Measurements from ENCODE around the gene NEDD8.

NEDD8 gene

GRCh38 chr14:24262821-24263733 lies 30.9 kb upstream of the NEDD8 start, which contains the start of gene TGM1:
Gene TGM1, minus strand, starts transcription at chr14:24263177. Its CDS starts 825 bp downstream, at chr14:24262352.
- no peak for DNase-seq

GRCh38 chr14:24261969-24262327 lies 29.8 kb upstream of the NEDD8 start:
- DNase-seq = no peak

- no peak for DNase-seq
These were observed 29.2 kb upstream of the NEDD8 start for GRCh38 chr14:24261256-24261968.

GRCh38 chr14:24260780-24261157 lies 28.6 kb upstream of the NEDD8 start:
- DNase-seq = no peak

- no peak for DNase-seq
These were observed 28.0 kb upstream of the NEDD8 start for GRCh38 chr14:24260026-24260779.

- DNase-seq = no peak
These were observed 27.3 kb upstream of the NEDD8 start for GRCh38 chr14:24259282-24260025.

GRCh38 chr14:24258548-24259265 lies 26.5 kb upstream of the NEDD8 start:
- no peak for DNase-seq

GRCh38 chr14:24258119-24258518 lies 26.0 kb upstream of the NEDD8 start:
- no peak for DNase-seq

GRCh38 chr14:24256960-24257359 lies 24.8 kb upstream of the NEDD8 start:
- DNase-seq = no peak

GRCh38 chr14:24255931-24256711 lies 24.0 kb upstream of the NEDD8 start:
- no peak for DNase-seq

GRCh38 chr14:24255438-24255837 lies 23.3 kb upstream of the NEDD8 start:
- DNase-seq = no peak

- DNase-seq = no peak
These were observed 22.6 kb upstream of the NEDD8 start for GRCh38 chr14:24254630-24255392.

GRCh38 chr14:24253936-24254335 lies 21.8 kb upstream of the NEDD8 start:
- no peak for DNase-seq

GRCh38 chr14:24252289-24253124 lies 20.3 kb upstream of the NEDD8 start:
- no peak for DNase-seq

GRCh38 chr14:24251880-24252288 lies 19.7 kb upstream of the NEDD8 start:
- DNase-seq = no peak

- DNase-seq = no peak
These were observed 18.2 kb upstream of the NEDD8 start for GRCh38 chr14:24250354-24250753.

GRCh38 chr14:24249230-24250021 lies 17.3 kb upstream of the NEDD8 start:
- DNase-seq = no peak

- DNase-seq = no peak
These were observed 15.3 kb upstream of the NEDD8 start for GRCh38 chr14:24247422-24247821.
